ENCODE data around the gene RRAGC. TPM values are rescaled to one million over a fixed set of nuclear protein-coding genes. Genes with fewer than 3 reads are reported as not detected.
"Not testable (repeated sequence)": the region's sequence is repeated elsewhere in the genome, so short reads cannot be mapped to it uniquely, and the experiment has no call there.

Gene RRAGC
- total and polyA plus RNA-seq, 12 donors: 6.9 to 32.3 (median 22.7) TPM

DNA sequence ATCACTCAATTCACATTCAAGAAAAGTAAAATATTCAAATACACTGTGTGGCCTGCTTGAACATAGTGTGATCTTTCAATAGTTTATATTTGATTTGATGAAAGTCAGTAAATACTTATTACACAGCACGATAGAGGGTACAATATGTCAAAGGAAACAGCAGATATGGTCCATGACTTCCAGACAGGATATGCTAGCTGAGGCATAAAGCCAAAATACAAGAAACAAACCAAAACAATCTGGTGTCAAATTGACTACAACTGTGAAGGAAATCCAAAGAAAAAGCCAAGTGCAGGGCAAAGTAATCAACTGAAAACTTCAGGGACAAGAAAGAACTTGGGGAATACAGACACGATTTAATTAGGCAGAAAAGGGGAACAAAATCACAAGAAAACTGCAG is 19.3 kb downstream of the RRAGC start:
- Histone ChIP-seq H3K36me3 (peaks cover 0 to 83% (median 16%) of the 10 kb centered on the region in 9 donors), H3K27ac (peak overlapping the region in 3 of 10 donors; percentile 16 to 39 (median 18)), H3K9me3 (no peaks in the 10 kb centered on the region), H3K27me3 (no peaks in the 10 kb centered on the region), H3K4me1 (peaks cover 0 to 45% (median 24%) of the 10 kb centered on the region in 9 donors), H3K4me3 (no peak overlapping the region)
- TF ChIP-seq, protein P1, sequence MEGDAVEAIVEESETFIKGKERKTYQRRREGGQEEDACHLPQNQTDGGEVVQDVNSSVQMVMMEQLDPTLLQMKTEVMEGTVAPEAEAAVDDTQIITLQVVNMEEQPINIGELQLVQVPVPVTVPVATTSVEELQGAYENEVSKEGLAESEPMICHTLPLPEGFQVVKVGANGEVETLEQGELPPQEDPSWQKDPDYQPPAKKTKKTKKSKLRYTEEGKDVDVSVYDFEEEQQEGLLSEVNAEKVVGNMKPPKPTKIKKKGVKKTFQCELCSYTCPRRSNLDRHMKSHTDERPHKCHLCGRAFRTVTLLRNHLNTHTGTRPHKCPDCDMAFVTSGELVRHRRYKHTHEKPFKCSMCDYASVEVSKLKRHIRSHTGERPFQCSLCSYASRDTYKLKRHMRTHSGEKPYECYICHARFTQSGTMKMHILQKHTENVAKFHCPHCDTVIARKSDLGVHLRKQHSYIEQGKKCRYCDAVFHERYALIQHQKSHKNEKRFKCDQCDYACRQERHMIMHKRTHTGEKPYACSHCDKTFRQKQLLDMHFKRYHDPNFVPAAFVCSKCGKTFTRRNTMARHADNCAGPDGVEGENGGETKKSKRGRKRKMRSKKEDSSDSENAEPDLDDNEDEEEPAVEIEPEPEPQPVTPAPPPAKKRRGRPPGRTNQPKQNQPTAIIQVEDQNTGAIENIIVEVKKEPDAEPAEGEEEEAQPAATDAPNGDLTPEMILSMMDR (IDR thresholded peaks at IDR 0.05): no peak
- intact Hi-C loops (cut with DNase I): no loop called here
- ATAC-seq: peak in 2 of 8 donors; percentile 31 to 54
- no peak for DNase-seq
- WGBS, 2 donors: 37 to 54% methylated on average over 2 of the region's 2 CpGs

DNA sequence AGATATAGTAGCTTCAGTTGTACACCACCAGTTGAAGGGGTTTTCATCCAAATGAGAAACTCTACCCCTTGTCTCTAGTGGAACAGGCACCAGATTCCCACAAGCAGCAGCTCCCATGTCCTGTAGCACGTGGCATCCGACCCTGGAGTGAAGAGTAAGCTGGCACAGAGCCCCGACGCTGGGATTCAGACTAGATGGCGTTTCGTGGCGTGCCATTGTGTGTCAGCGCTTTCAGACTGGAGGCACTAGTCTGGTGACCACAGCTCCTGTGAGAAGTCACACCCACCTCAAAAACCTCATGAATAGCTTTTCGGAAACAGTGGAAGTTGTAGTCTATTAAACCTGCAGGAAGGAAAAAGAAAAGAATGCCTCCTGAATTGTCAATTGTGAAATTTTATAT is 20.2 kb downstream of the RRAGC start:
- no peaks in the 10 kb centered on the region for H3K27me3 ChIP-seq
- no peaks in the 10 kb centered on the region for H3K9me3 ChIP-seq
- peak overlapping the region in 4 of 10 donors; percentile 0 to 39 (median 8) for H3K27ac ChIP-seq
- ATAC-seq (peak; percentile 57 to 88 (median 78)), DNase-seq (peak; percentile 54 to 74)
- no peak overlapping the region for H3K4me3 ChIP-seq
- H3K36me3 ChIP-seq: peaks cover 0 to 74% (median 14%) of the 10 kb centered on the region in 9 donors
- intact Hi-C loops (cut with DNase I): loop anchor here in 8 of 10 donors (5.0 to 10.0 kb wide), 3 partner anchors 795 to 815 kb away; partner anchors contain the start of gene POU3F1 (in 1 of the 8)
- TF ChIP-seq, protein P1 (IDR thresholded peaks at IDR 0.05): no peak
- 37 to 43% methylated on average over 9 of the region's 9 CpGs for WGBS, 2 donors
- peaks cover 0 to 45% (median 32%) of the 10 kb centered on the region in 9 donors for H3K4me1 ChIP-seq

DNA sequence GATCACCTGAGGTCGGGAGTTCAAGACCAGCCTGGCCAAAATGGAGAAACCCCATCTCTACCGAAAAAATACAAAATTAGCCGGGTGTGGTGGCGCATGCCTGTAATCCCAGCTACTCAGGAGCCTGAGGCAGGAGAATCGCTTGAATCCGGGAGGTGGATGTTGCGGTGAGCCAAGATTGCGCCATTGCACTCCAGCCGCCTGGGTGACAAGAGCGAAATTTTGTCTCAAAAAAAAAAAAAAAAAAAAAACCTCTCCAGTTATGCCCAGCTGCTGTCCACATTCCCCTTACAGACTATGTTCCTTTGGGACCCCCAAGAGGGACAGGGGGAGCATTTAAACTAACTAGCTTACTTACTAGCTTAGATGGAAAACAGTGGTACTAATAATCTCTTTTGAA is 23.3 kb downstream of the RRAGC start:
- Histone ChIP-seq H3K4me1 (peaks cover 0 to 30% (median 26%) of the 10 kb centered on the region in 9 donors), H3K36me3 (peaks cover 0 to 45% (median 14%) of the 10 kb centered on the region in 9 donors)
- intact Hi-C loops (cut with DNase I): loop anchor here in 8 of 10 donors (5.0 to 10.0 kb wide), 3 partner anchors 792 to 812 kb away; partner anchors contain the start of gene POU3F1 (in 1 of the 8)
- H3K9me3 ChIP-seq, H3K27me3 ChIP-seq, H3K27ac ChIP-seq, ATAC-seq, DNase-seq, H3K4me3 ChIP-seq: not testable (repeated sequence)
- WGBS, 2 donors: 86 to 90% methylated on average over 10 of the region's 10 CpGs

DNA sequence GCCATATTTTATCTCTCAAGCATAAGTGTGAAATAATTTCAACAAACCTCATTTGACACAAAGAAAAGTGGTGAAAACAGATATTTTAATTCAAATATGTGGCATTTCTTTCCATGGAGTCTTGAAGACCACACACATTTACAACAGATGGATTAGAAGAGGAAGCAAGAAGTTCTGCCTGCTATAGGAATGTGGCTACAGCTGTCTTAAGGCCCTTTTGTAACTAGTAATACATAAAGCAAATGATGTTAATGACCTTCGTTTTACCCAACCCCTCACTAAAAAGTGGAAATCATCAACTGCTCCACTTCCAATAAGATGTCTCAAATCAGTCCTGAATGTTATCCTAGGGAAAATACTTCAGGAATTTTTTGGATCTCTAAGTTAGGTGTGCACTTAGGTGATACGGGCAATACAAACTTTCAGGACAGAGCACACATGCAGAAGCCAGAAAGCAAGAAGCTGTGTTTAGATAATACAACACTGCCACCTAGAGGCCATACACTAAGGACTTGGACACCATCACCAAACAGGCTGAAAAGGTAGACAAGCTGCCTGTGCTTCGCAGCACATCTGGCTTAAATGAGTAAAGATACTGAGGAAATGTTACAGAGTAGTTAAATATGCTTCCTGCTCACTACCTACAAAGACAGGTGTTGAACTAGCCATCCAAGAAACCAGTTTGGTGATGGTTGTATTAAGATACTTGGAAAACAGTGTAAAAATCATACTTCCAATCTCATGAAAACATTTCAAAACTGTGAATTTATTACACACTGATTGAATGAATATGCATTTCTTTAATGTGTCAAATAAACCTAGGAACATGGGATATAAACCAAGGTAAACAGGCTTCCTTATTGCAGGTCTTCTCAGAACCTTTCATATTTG is 24.4 kb downstream of the RRAGC start:
- intact Hi-C loops (cut with DNase I): loop anchor here in 9 of 10 donors (5.0 to 10.0 kb wide), 5 partner anchors 228 to 810 kb away; partner anchors contain the start of gene POU3F1 (in 1 of the 9)

More for the DNA sequence above, 24.4 kb downstream of the RRAGC start:
- peak; percentile 76 to 85 (median 82) for ATAC-seq
- 32 to 35% methylated on average over 3 of the region's 3 CpGs for WGBS, 2 donors
- Histone ChIP-seq H3K4me3 (no peak overlapping the region), H3K27me3 (peaks cover 0 to 18% (median 7%) of the 10 kb centered on the region in 7 donors), H3K9me3 (no peaks in the 10 kb centered on the region), H3K27ac (no peak overlapping the region), H3K36me3 (peaks cover 0 to 33% (median 14%) of the 10 kb centered on the region in 9 donors), H3K4me1 (peaks cover 0 to 22% (median 15%) of the 10 kb centered on the region in 9 donors)
- TF ChIP-seq, protein P1 (IDR thresholded peaks at IDR 0.05): peak; percentile 59 to 90 (median 85)
- peak in 1 of 2 donors; percentile 73 for DNase-seq

Data from heart right ventricle (tissue), 16 donors.